Suprapubic skin (tissue), 3 donors: Measurements from ENCODE around the gene GABRB1.

Source experiments
- POLR2A ChIP-seq, 2 donors: fragments of 450-650 bp; IDR thresholded peaks; one replicate each; pipeline ENCODE4 v1.6.1; 2017; ENCODE audit warnings: antibody characterized with exemption in 2 of 2, mild to moderate bottlenecking in 2 of 2, moderate library complexity in 2 of 2
- TF ChIP-seq, protein P1 (sequence below), 2 donors: fragments of 200-600 bp in 1 of 2; fragments of 450-650 bp in 1 of 2; sonication (generic) in 1 of 2; IDR thresholded peaks; one replicate each; pipeline ENCODE4 v1.5.1; 2016 to 2019; ENCODE audit warnings: antibody characterized with exemption in 2 of 2, mild to moderate bottlenecking in 1 of 2, moderate library complexity in 1 of 2

DNA sequence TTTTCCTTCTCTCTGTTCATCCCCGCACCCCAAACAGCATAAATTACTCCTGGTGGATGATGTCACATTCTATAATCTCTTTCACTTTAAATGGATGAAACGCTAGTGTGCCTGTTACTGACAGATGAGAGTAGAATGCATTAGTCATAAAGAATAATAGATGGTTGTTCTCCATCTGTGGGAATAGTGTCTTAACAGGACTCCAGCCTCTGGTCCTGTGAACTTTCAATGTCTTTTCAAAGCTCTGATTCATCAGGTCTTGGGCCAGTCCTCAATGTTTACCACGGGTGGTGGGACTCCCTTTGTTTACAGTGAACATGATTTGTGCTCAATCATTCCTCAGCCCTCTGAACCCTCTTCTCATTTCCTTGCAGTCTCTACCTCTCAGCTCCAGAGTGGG, 182.6 kb downstream of the GABRB1 start:
- TF ChIP-seq, protein P1, sequence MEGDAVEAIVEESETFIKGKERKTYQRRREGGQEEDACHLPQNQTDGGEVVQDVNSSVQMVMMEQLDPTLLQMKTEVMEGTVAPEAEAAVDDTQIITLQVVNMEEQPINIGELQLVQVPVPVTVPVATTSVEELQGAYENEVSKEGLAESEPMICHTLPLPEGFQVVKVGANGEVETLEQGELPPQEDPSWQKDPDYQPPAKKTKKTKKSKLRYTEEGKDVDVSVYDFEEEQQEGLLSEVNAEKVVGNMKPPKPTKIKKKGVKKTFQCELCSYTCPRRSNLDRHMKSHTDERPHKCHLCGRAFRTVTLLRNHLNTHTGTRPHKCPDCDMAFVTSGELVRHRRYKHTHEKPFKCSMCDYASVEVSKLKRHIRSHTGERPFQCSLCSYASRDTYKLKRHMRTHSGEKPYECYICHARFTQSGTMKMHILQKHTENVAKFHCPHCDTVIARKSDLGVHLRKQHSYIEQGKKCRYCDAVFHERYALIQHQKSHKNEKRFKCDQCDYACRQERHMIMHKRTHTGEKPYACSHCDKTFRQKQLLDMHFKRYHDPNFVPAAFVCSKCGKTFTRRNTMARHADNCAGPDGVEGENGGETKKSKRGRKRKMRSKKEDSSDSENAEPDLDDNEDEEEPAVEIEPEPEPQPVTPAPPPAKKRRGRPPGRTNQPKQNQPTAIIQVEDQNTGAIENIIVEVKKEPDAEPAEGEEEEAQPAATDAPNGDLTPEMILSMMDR (IDR thresholded peaks at IDR 0.05), result no peak
- TF ChIP-seq POLR2A (IDR thresholded peaks at IDR 0.05), result no peak
